Retina (tissue), 1 donor: Measurements from ENCODE around the gene TSC22D3.

Experiments
- DNase-seq: peaks from one replicate; pipeline ENCODE4 v3.0.0-alpha.2; 2016

TSC22D3 gene

DNA sequence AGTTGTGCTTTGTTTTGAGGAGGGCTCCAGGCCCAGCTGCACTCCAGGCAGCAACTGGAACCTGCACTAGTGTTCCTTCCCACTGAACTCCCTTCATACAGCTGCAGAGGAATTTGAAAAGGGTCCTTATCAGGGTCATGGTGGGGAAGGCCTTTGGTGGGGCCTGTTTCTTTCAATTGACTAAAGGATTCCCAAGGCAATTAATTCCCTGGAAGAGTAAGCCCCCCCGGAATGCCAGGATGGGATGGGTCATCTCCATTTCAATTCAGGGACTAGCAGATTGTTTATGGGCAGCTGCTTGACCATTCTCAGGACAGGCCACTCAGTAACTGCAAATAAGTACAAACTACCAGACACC lies 45.3 kb downstream of the TSC22D3 start:
- no peak for DNase-seq

DNA sequence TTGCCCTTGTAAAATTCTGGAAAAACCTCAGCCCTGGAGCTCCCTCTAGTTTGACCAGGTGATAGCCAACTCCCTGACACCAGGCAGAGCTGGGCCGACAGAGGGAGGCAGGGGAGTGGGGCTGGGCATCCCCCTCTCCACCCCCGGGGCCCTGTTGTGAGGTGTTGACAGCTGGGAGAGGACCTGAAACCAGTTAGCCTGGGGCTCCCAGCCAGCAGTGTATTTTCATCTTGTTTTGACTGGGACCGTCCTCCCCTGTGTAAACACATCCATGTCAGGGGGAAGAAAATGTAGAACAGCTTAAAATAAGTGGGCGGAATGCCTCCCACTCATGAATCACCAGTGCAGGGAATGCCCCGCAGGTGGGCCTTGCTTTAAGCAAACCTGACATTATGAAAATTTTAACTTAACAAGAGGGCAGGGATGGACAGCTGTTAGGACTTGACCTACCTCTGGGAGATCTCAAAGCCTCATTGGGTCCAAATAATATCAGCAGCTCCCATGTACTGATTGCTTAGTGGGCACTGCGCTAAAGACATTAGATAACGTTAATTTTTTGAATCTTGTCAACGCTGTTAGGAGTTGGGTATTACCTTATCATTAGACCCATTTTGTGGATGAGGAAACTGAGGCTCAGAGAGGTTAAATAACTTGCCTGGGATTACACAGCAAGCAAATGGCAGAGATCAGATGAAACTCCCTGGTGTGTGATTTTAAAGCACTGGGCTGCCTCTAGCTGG lies 45.9 kb downstream of the TSC22D3 start:
- DNase-seq, result no peak

DNA sequence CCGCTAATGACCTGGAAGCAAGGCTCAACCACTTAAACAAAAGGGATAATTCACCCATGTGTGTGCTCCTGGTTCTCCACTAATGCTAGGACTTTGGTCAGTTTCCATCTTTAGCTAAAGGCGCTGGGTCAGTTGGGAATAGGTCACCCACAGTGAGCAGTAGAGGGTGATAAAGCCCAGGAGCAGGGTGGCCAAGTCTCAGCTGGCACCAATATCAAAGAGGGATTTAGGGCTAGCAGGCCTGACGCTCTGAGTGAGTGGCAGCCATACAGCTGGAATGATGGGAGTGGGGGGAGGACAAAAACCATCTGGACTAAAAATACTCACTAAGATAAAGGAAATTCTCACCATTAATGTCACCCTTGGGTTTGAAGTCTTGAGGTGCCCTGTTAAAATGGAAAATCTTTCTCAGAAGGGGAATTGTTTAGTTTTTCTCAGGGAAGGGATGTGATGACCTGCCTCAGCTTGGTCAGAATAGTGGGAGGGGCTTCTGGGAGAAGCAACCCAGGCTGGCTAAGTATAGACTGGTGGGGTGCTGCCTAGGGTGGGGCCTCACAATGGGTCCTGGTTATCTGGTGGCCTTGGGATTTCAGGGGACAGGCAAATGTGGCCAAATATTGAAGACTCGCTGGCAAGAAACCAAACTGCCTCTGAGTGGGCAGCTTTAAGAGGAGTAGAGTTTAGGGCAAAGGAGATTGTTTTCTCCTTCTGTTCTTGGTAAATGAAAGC lies 47.1 kb downstream of the TSC22D3 start:
- DNase-seq, result no peak

DNA sequence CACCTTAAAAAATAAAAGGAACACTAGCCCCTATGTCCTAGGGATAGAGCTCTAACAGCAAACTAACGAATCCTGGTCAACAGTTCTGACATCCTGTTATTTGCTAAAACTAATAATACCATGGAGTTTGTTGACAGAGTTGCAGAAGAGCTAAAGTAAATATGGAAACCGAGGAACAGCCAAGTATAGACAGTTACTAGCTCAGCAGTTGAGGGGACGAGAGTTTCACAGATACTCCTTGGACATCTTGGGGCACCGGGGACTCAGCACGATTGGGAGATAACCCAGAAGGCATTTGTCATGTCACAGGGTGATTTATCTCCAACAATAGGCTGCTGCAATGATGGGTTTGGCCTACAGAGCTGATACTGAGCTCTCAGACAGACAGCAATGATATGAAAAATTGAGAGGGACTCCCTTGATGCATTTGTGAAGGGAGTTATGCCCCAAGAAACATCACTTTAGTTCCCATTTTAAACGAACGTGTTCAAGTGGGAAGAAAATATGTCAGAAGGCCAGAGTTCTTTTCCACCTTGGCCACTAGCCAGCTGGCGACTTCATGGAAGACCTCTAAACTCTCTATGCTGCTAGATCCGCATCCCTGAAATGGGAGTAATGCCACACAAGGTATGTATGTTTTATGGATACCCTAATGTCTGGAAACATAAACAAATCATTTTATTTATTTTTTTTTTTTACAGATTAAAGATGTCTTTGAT lies 48.6 kb downstream of the TSC22D3 start:
- DNase-seq, result no peak

- DNase-seq, result no peak
Observed at GRCh38 chrX:107725761-107726555, 49.6 kb downstream of the TSC22D3 start.

DNA sequence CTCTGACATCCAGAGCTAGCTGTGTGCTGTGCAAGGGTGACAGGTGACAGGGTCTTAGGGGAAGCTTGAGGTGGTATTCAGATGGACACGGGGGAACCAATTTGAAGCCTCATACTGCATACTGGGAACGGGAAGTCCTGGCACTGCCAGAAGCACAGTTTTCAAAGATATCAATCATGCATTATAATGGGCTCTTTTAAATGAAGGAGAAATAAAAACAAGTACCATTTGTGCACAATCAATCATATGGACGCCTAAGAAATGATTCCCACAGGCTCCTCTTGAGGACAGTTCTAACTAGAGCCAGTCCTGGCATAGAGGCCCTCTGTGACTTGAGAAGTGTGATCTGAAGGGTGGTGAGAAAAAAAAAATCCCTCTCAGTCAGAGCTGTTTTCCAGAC lies 50.9 kb downstream of the TSC22D3 start:
- DNase-seq, result no peak

DNA sequence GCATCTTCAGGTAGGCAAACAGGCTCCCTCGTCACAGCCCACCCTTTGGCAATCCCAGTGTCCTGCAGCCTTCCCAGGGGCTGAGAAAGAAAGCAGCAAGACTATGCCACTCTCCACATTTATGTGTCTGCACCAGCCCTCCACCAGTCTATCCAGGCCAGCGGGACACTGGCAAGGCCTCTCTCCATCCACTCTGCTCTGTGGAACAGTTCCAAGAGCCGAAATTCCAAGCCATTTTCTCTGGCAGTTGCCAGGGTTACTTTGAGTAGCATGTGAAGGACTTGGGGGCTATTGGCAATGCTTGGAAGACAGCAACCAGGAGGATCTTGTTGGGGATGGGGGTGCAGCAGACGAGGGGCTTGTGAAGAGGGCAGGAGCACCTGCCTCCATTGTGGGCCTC lies 52.1 kb downstream of the TSC22D3 start:
- DNase-seq, result no peak

DNA sequence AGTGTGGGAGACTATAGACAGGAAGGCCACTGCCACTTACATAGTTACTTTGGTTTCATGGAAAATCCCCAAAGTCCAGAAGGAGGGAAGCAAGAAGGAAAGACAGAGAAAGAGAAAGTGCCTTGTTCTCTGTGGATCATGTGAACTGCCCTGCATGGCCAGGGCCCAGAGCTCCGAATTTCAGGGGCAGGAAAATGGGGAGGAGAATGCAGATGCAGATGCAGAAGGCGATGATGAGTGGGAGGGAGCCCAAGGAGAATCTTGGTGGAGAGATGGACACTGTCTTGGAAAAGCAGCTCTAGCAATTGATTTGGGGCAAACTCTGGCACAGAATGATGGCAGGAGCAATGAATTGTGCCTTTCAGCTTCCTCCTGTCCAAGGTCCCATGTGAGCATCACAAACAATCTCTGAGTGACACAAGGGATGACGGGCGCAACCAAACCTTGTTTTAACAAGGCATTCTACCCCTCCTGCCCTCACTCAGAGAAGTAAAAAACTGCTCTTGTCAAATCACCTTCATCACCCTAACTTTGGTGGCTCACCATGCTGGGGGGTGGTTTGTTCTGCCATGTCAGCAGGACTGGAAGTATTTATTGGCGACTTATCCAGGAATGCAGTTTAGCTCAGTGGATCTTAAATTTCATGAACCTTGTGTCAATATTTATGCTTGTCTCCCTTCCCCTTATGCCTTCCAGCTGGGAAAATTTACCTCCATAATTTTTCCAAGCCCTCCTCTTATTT lies 53.5 kb downstream of the TSC22D3 start:
- DNase-seq, result no peak

DNA sequence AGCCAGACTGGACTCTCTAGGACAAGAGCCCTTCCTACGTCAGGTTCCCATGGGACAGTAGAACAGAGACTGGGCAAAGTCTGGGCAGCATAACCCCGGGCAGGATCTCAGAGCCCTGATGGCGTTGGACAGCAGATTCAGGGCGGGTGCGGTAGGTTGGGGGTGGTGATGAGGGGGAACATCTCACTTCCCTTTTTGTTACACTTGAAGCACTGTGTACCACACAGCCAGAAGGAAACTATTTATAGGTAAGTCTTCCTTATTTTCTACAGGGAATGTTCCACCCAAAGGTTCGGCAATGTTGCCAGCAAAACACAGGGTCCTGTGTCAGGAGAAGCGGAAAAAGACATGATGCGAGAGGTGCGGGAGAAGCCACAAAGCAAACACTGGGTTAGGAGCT lies 54.3 kb downstream of the TSC22D3 start:
- no peak for DNase-seq

- DNase-seq, result peak; percentile 71
Observed at GRCh38 chrX:107718156-107718621, 57.4 kb downstream of the TSC22D3 start.

DNA sequence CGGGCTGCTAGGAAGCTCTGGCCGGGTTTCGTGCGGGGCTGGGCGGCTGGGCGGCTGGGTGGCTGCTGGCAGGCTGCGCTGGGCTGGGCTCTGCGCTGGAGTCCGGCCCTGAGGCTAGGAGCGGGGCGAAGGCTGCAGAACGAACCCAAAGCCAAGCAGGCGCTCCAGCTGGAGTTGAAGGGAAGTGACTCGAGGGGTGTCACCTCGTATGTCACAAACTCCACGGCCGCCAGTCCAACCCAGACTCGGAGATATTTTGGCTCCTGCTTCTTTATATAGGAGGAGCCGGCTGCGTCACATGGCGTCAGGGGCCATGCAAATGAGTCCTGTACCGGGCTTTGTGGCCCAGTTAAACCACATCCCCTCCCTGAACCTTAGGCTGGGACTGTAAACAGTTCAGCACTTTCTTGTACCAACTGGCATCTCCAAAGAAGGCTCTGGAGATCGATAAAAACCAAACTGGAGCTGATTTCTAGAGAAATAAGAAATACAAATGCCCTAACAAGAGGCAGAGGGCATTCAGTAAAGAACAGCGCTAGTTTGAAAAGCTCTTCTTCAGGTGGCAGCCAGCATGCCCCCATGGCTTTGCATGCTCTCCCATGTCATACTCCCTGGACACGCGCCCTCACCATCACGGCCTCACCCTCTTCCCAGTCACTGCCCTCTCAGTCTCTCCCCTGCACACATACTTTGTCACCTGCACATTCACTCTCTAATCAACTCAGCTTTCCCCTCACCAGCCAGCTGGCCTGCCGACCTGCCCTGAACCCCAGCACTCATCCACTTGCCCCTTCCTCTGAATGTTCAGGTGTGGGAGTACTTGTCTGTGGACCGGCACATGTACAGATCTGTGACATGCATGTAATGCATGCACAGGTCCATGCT lies 58.5 kb downstream of the TSC22D3 start:
- DNase-seq, result peak; percentile 72

GRCh38 chrX:107716118-107716684 lies 59.4 kb downstream of the TSC22D3 start:
- DNase-seq, result peak; percentile 79

DNA sequence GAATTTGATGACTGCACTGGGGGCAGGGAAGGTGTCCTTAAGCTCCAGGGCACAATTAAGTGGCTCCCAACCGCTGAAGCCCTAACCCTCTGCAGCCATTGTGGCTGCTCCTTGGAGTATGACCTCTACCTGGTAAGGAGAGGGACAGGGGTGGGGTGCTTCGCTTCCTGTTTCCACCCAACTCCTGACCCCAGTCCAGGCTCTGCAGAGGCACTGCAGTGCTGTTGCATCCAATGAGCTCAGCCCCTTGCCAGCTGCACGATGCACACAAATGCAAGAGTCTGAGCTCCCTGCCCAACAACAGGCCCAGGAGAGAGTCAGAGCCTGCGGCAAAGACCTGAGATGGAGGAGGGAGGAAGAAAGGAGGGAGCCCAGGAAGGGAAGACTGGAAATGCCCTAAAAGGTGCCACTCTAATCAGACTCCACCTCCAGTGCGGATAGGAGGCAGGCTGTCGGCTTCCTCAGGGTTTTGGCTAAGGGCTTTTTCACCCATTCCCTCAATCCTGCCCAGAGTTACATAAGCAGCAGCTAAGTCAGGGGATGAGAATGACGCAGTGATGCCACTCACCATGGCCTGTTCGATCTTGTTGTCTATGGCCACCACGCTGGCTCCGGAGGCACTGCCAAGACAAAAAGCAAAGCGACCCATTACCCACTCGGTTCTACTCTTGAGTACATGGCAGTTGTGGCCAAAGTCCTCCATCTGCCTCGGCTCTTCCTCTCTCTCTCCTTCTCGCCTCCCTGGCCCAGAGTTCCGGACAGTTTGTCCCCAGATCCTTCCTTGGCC lies 60.1 kb downstream of the TSC22D3 start:
- DNase-seq, result no peak

GRCh38 chrX:107714206-107714891 lies 61.2 kb downstream of the TSC22D3 start:
- no peak for DNase-seq

- no peak for DNase-seq
Observed at GRCh38 chrX:107713543-107714205, 61.9 kb downstream of the TSC22D3 start.

- no peak for DNase-seq
Observed at GRCh38 chrX:107713203-107713542, 62.4 kb downstream of the TSC22D3 start.

GRCh38 chrX:107712231-107713202 lies 63.1 kb downstream of the TSC22D3 start:
- no peak for DNase-seq
